HFFc6 (cell line): ENCODE results near the gene TSPAN1. TPM values are rescaled to one million over a fixed set of nuclear protein-coding genes. Genes with fewer than 3 reads are reported as not detected.
A peak's percentile ranks its signal among the peaks of the same experiment; 100 is the strongest.

Experiments
- DNase-seq: peaks from one replicate; pipeline ENCODE4 v3.0.0-alpha.2; 2018
- H3K27ac Mint-ChIP-seq: 2 replicates; pipeline ENCODE4 v1.8.0; 2020; ENCODE audit warnings: mild to moderate bottlenecking, mixed read lengths
- H3K27me3 Mint-ChIP-seq: 2 replicates; pipeline ENCODE4 v1.8.0; 2021; ENCODE audit warnings: mild to moderate bottlenecking, moderate library complexity, mixed read lengths; ENCODE audit not compliant: insufficient read depth
- H3K36me3 Mint-ChIP-seq: 2 replicates; pipeline ENCODE4 v1.8.0; 2021; ENCODE audit warnings: low read depth, mixed read lengths
- H3K4me1 Mint-ChIP-seq: 2 replicates; pipeline ENCODE4 v1.8.0; 2020; ENCODE audit warnings: low read depth, mixed read lengths
- H3K4me3 Mint-ChIP-seq: 2 replicates; pipeline ENCODE4 v1.8.0; 2020; ENCODE audit warnings: mild to moderate bottlenecking, moderate library complexity, mixed read lengths
- H3K9me3 Mint-ChIP-seq: 2 replicates; pipeline ENCODE4 v1.8.0; 2020; ENCODE audit warnings: mild to moderate bottlenecking, mixed read lengths
- CTCF ChIP-seq: fragments of 200-600 bp; sonication (generic); IDR thresholded peaks from 2 replicates; pipeline ENCODE4 v1.5.0; 2021; ENCODE audit warnings: antibody characterized with exemption, mild to moderate bottlenecking
- total RNA-seq, 6 experiments: library from RNA; stranded (reverse); fragmentation: NEBNext Ultra II Directional; extraction: Animal tissue kit (Norgen Biotek cat#: 25700); gene quantifications; 2 replicates in 1 of 6; 3 replicates in 5 of 6; pipeline ENCODE4 v1.2.3, GENCODE V29; 2021

The TSPAN1 gene
- total RNA-seq, 6 experiments from 2014 or later: 0.80 to 1.9 (median 1.1) TPM

GRCh38 chr1:46172321-46172720, 2.6 kb upstream of the TSPAN1 start:
- Mint-ChIP-seq H3K36me3 (no peaks in the 10 kb centered on the region), H3K27ac (no peak overlapping the region), H3K9me3 (no peaks in the 10 kb centered on the region), H3K4me1 (0 out of 2 replicates have a peak, but pooled peaks cover 2% of the 10 kb centered on the region), H3K27me3 (peaks cover 9% of the 10 kb centered on the region), H3K4me3 (no peak overlapping the region)
- DNase-seq: no peak
- TF ChIP-seq CTCF: no peak

- no peak for DNase-seq
- no peaks in the 10 kb centered on the region for H3K9me3 Mint-ChIP-seq
- 0 out of 2 replicates have a peak, but pooled peaks cover 7% of the 10 kb centered on the region for H3K4me1 Mint-ChIP-seq
- peaks cover 3% of the 10 kb centered on the region for H3K27me3 Mint-ChIP-seq
- H3K36me3 Mint-ChIP-seq: no peaks in the 10 kb centered on the region
- no peak overlapping the region for H3K27ac Mint-ChIP-seq
- H3K4me3 Mint-ChIP-seq: no peak overlapping the region
- TF ChIP-seq CTCF: 0 out of 2 replicates have a peak, but pooled peaks have one; percentile 22
Measured at GRCh38 chr1:46173361-46173856, 1.5 kb upstream of the TSPAN1 start.

GRCh38 chr1:46175243-46175642, 356 bp downstream of the TSPAN1 start:
- Mint-ChIP-seq H3K27ac (no peak overlapping the region), H3K4me3 (no peak overlapping the region), H3K9me3 (no peaks in the 10 kb centered on the region), H3K27me3 (peaks cover 1% of the 10 kb centered on the region), H3K4me1 (0 out of 2 replicates have a peak, but pooled peaks cover 7% of the 10 kb centered on the region), H3K36me3 (no peaks in the 10 kb centered on the region)
- DNase-seq: no peak
- no peak for TF ChIP-seq CTCF

- Mint-ChIP-seq H3K9me3 (no peaks in the 10 kb centered on the region), H3K27me3 (peaks cover 1% of the 10 kb centered on the region), H3K4me3 (no peak within 1 kb of the TSS), H3K36me3 (no peaks in the 10 kb centered on the region), H3K27ac (no peak within 1 kb of the TSS), H3K4me1 (peaks cover 7% of the 10 kb centered on the region; the same call in 1 of the 2 replicates)
- no peak for TF ChIP-seq CTCF
- no peak for DNase-seq
Measured at GRCh38 chr1:46176211-46176865, 1.5 kb downstream of the TSPAN1 start, which contains the start of gene P3R3URF. TSS of gene P3R3URF (minus strand) at chr1:46176488. CDS start at chr1:46176471, 17 bp downstream.

- Mint-ChIP-seq H3K36me3 (no peaks in the 10 kb centered on the region), H3K27me3 (no peaks in the 10 kb centered on the region), H3K4me3 (no peak overlapping the region), H3K27ac (no peak overlapping the region), H3K9me3 (no peaks in the 10 kb centered on the region), H3K4me1 (peaks cover 7% of the 10 kb centered on the region; the same call in 1 of the 2 replicates)
- peak; percentile 91 for TF ChIP-seq CTCF
- peak; percentile 78 for DNase-seq
Measured at GRCh38 chr1:46179138-46180081, 4.5 kb downstream of the TSPAN1 start.
